ENCODE measurements around the gene UBE2O.

The UBE2O gene

GRCh38 chr17:76462556-76463290, 9.8 kb upstream of the UBE2O start:
- no peak for DNase-seq

GRCh38 chr17:76461765-76462555, 9.0 kb upstream of the UBE2O start:
- DNase-seq, result no peak

GRCh38 chr17:76459674-76460073, 6.7 kb upstream of the UBE2O start:
- DNase-seq, result no peak

- DNase-seq, result no peak
Measured at GRCh38 chr17:76458580-76459490, 5.9 kb upstream of the UBE2O start.

- DNase-seq, result no peak
Measured at GRCh38 chr17:76453431-76453743, 435 bp upstream of the UBE2O start.

GRCh38 chr17:76452127-76452659, 759 bp downstream of the UBE2O start:
- DNase-seq, result no peak

GRCh38 chr17:76451506-76451905, 1.4 kb downstream of the UBE2O start:
- DNase-seq, result no peak

- DNase-seq, result no peak
Measured at GRCh38 chr17:76449126-76449525, 3.8 kb downstream of the UBE2O start.

- DNase-seq, result no peak
Measured at GRCh38 chr17:76447931-76448652, 4.9 kb downstream of the UBE2O start.

- no peak for DNase-seq
Measured at GRCh38 chr17:76446449-76447231, 6.3 kb downstream of the UBE2O start.

- DNase-seq, result no peak
Measured at GRCh38 chr17:76445697-76446448, 7.1 kb downstream of the UBE2O start.

- DNase-seq, result no peak
Measured at GRCh38 chr17:76444518-76445311, 8.2 kb downstream of the UBE2O start.

GRCh38 chr17:76442341-76443338, 10.3 kb downstream of the UBE2O start:
- DNase-seq, result no peak

- no peak for DNase-seq
Measured at GRCh38 chr17:76441686-76442340, 11.1 kb downstream of the UBE2O start.

GRCh38 chr17:76440751-76441362, 12.1 kb downstream of the UBE2O start:
- no peak for DNase-seq

- no peak for DNase-seq
Measured at GRCh38 chr17:76439314-76439928, 13.5 kb downstream of the UBE2O start.

- no peak for DNase-seq
Measured at GRCh38 chr17:76438906-76439305, 14.0 kb downstream of the UBE2O start.
